K562 (cell line): ENCODE results near the gene URM1. TPM values are rescaled to one million over a fixed set of nuclear protein-coding genes. Genes with fewer than 3 reads are reported as not detected.

ENCODE experiments used
- ATAC-seq: fragments of 200-7000 bp; cut with Tn5 transposase; 3 replicates; pipeline ENCODE4 v1.9.1; 2020; ENCODE audit warnings: moderate library complexity
- BruUV-seq: library from RNA; stranded (reverse); fragments of 400-500 nt; replicated peaks from 2 replicates; lab custom pipeline; 2021; lab: Mats Ljungman, UMichigan
- CTCF ChIA-PET: fragments of 300-600 bp; formaldehyde crosslinking; extraction: SDS; loops from one replicate; lab custom pipeline; 2021; ENCODE audit warnings: low intra/inter-chr PET ratio; lab: Yijun Ruan, JAX
- POLR2A ChIA-PET: fragments of 300-600, 350-650 bp; sonication (Branson Sonifier 250); formaldehyde crosslinking; extraction: SDS; loops from one replicate; lab custom pipeline; 2021; ENCODE audit warnings: antibody characterized with exemption, inconsistent platforms; lab: Yijun Ruan, JAX
- DNase-seq, 4 experiments: peaks; one replicate each; pipeline versions ENCODE4 v3.0.0 to v3.0.0-alpha.2; 2011 to 2018; ENCODE audit warnings: low spot score in 3 of 4, mixed read lengths in 3 of 4; ENCODE audit errors: extremely low read depth in 1 of 4
- FAIRE-seq: peaks from 2 replicates; lab custom pipeline; 2011; peaks lifted over from hg19 to GRCh38; lab: Jason Lieb, UNC
- H2AFZ ChIP-seq: 2 replicates; pipeline ENCODE4 v1.6.0; 2011; ENCODE audit warnings: low read depth, low read length, control low read depth, inconsistent platforms
- H3K27ac ChIP-seq: fragments of 200-600 bp; 3 replicates; pipeline ENCODE4 v1.8.0; 2011; ENCODE audit warnings: low read depth, mild to moderate bottlenecking, control low read depth, inconsistent platforms, low read length, moderate library complexity, mixed read lengths; ENCODE audit errors: extremely low read depth
- H3K27me3 ChIP-seq, 2 experiments: fragments of 300-600 bp in 1 of 2; 2 replicates in 1 of 2; 3 replicates in 1 of 2; pipeline versions ENCODE4 v1.6.0 to v1.8.0; 2011; ENCODE audit warnings: inconsistent platforms in 2 of 2, low read length in 2 of 2, mild to moderate bottlenecking in 1 of 2, mixed read lengths in 1 of 2, moderate library complexity in 1 of 2; ENCODE audit not compliant: control insufficient read depth in 2 of 2, insufficient read depth in 2 of 2
- H3K36me3 ChIP-seq: fragments of 300-600 bp; 3 replicates; pipeline ENCODE4 v1.8.0; 2011; ENCODE audit warnings: mild to moderate bottlenecking, low read length, inconsistent platforms; ENCODE audit not compliant: control insufficient read depth, insufficient read depth
- H3K4me1 ChIP-seq, 2 experiments: fragments of 200-600 bp in 1 of 2; replicated peaks in 1 of 2; 2 replicates in 1 of 2; 3 replicates in 1 of 2; pipeline versions ENCODE4 v1.5.1 to v1.8.0; 2011; ENCODE audit warnings: inconsistent platforms in 2 of 2, low read length in 2 of 2, mild to moderate bottlenecking in 1 of 2, mixed read lengths in 1 of 2, moderate library complexity in 1 of 2; ENCODE audit not compliant: control insufficient read depth in 2 of 2, insufficient read depth in 2 of 2
- H3K4me2 ChIP-seq: 2 replicates; pipeline ENCODE4 v1.6.1; 2011; ENCODE audit warnings: low read length, control low read depth, inconsistent platforms, mixed read lengths; ENCODE audit not compliant: insufficient read depth
- H3K4me3 ChIP-seq: fragments of 200-600 bp; sonication (generic), shearing (Covaris generic); 2 replicates; pipeline ENCODE4 v1.5.1; 2016; ENCODE audit warnings: control low read depth, inconsistent platforms
- H3K79me2 ChIP-seq: fragments of 200-600 bp; 3 replicates; pipeline ENCODE4 v1.8.0; 2011; ENCODE audit warnings: low read length, inconsistent platforms; ENCODE audit not compliant: control insufficient read depth, insufficient read depth
- H3K9ac ChIP-seq, 2 experiments: 2 replicates each; pipeline versions ENCODE4 v1.6.0 to v1.6.1; 2011; ENCODE audit warnings: low read depth in 2 of 2, low read length in 2 of 2, control low read depth in 1 of 2, inconsistent platforms in 1 of 2, mild to moderate bottlenecking in 1 of 2, mixed read lengths in 1 of 2; ENCODE audit not compliant: insufficient read depth in 1 of 2
- H3K9me1 ChIP-seq: one replicate; pipeline ENCODE4 v1.6.0; 2011; ENCODE audit warnings: inconsistent platforms, mild to moderate bottlenecking, low read length, moderate library complexity; ENCODE audit not compliant: control insufficient read depth, insufficient read depth
- H3K9me3 ChIP-seq: replicated peaks from 2 replicates; pipeline ENCODE4 v1.5.1; 2011; ENCODE audit warnings: low read depth, low read length, inconsistent platforms; ENCODE audit not compliant: control insufficient read depth, insufficient read depth
- H4K20me1 ChIP-seq: replicated peaks from 2 replicates; pipeline ENCODE4 v1.6.1; 2011; ENCODE audit warnings: low read length, inconsistent platforms, mixed read lengths; ENCODE audit not compliant: control insufficient read depth, insufficient read depth
- ELF1 ChIP-seq: fragments of 200-800 bp; sonication (Bioruptor generic); IDR thresholded peaks from 2 replicates; pipeline ENCODE4 v1.6.1; 2016; ENCODE audit warnings: missing genetic modification characterization, missing compliant biosample characterization
- FOXA3 ChIP-seq, 2 experiments: fragments of 450-650 bp in 1 of 2; sonication (generic) in 1 of 2; formaldehyde crosslinking; IDR thresholded peaks in 1 of 2; conservative IDR thresholded peaks in 1 of 2; 2 replicates each; pipeline versions ENCODE4 v1.4.0 to v1.8.0; 2020 to 2022; ENCODE audit warnings: mild to moderate bottlenecking in 2 of 2, missing genetic modification reagents in 1 of 2
- HNRNPLL ChIP-seq: fragments of 200-400 bp; formaldehyde crosslinking; IDR thresholded peaks from 2 replicates; pipeline ENCODE4 v1.6.1; 2017; ENCODE audit warnings: low read length, low read depth, mild to moderate bottlenecking; ENCODE audit not compliant: poor library complexity, severe bottlenecking
- KDM2B ChIP-seq: fragments of 250-450 bp; sonication (Bioruptor Pico); IDR thresholded peaks from 2 replicates; pipeline ENCODE4 v1.8.0; 2021; ENCODE audit warnings: mild to moderate bottlenecking, moderate library complexity
- PCBP2 ChIP-seq: fragments of 200-400 bp; formaldehyde crosslinking; IDR thresholded peaks from 2 replicates; pipeline ENCODE4 v1.6.1; 2018; ENCODE audit warnings: low read length, low read depth, mild to moderate bottlenecking, moderate library complexity; ENCODE audit not compliant: poor library complexity, severe bottlenecking
- RUNX1 ChIP-seq: sonication (generic); IDR thresholded peaks from 2 replicates; pipeline ENCODE4 v1.6.1; 2016; ENCODE audit warnings: antibody characterized with exemption, low read depth
- SAFB2 ChIP-seq: fragments of 200-400 bp; formaldehyde crosslinking; IDR thresholded peaks from 2 replicates; pipeline ENCODE4 v1.6.1; 2018; ENCODE audit warnings: borderline replicate concordance, low read length, low read depth, moderate library complexity; ENCODE audit not compliant: severe bottlenecking
- SMAD1 ChIP-seq: fragments of 150-350 bp; IDR thresholded peaks from 2 replicates; pipeline ENCODE4 v1.6.1; 2014; ENCODE audit warnings: low read length, low read depth; ENCODE audit not compliant: partially characterized antibody
- ZNF23 ChIP-seq: fragments of 250-450 bp; sonication (Bioruptor Pico); IDR thresholded peaks from 2 replicates; pipeline ENCODE4 v1.4.0; 2020; ENCODE audit warnings: mild to moderate bottlenecking
- ZNF41 ChIP-seq: fragments of 250-450 bp; sonication (Bioruptor Pico); conservative IDR thresholded peaks from 2 replicates; pipeline ENCODE4 v1.4.0; 2020; ENCODE audit warnings: mild to moderate bottlenecking
- ZNF583 ChIP-seq: fragments of 250-450 bp; sonication (Bioruptor Pico); IDR thresholded peaks from 2 replicates; pipeline ENCODE4 v1.4.0; 2020
- ZNF707 ChIP-seq: fragments of 250-450 bp; sonication (Bioruptor Pico); conservative IDR thresholded peaks from 2 replicates; pipeline ENCODE4 v1.8.0; 2022; ENCODE audit warnings: inconsistent platforms, mild to moderate bottlenecking, moderate library complexity
- WGBS: fragments of 100-300 bp; shearing (Covaris generic); methylation state at CpG from one replicate; pipeline ENCODE4 v1.1.6; 2016; ENCODE audit warnings: low coverage, mixed read lengths; ENCODE audit not compliant: insufficient coverage; ENCODE audit errors: missing lambda C conversion rate; 5-methylcytosine and 5-hydroxymethylcytosine counted together
- in situ Hi-C: fragments of 300-500 bp; cut with MboI; formaldehyde crosslinking; loops from 4 replicates; pipeline ENCODE4 v1.15.0; 2018; ENCODE audit warnings: inconsistent platforms, mixed read lengths
- intact Hi-C: fragments of 100-400 bp; cut with micrococcal nuclease; formaldehyde crosslinking; loops from 2 replicates; pipeline ENCODE4 v1.14.2; 2022
- polyA plus RNA-seq, 8 experiments: library from polyadenylated mRNA; depleted of rRNA in 4 of 8; stranded (reverse) in 5 of 8; unstranded in 3 of 8; fragments of >200 nt; fragmentation: Nextera tagmentation in 2 of 8; fragmentation: Illumina TruSeq in 1 of 8; extraction: Ambion mirVana in 2 of 8; extraction: Trizol in 1 of 8; gene quantifications; 2 replicates each; pipeline versions ENCODE4 v1.2.1 to v1.2.3, GENCODE V29; 2011 to 2014; ENCODE audit warnings: inconsistent platforms in 1 of 8, missing spikeins in 1 of 8
- total RNA-seq, 7 experiments: library from RNA; depleted of rRNA in 6 of 7; stranded (reverse); fragments of >200 nt in 6 of 7; fragmentation: Illumina TruSeq in 2 of 7; extraction: Trizol in 2 of 7; gene quantifications; 2 replicates each; pipeline versions ENCODE4 v1.2.1 to v1.2.3, GENCODE V29; 2011 to 2021; ENCODE audit warnings: low replicate concordance in 1 of 7
- TF ChIP-seq, protein P1 (sequence below): fragments of 250-450 bp; sonication (Bioruptor Pico); IDR thresholded peaks from 2 replicates; pipeline ENCODE4 v1.5.0; 2021; ENCODE audit warnings: mild to moderate bottlenecking, moderate library complexity
- TF ChIP-seq, protein P2 (sequence below), 2 experiments: fragments of 450-650 bp in 1 of 2; sonication (generic) in 1 of 2; formaldehyde crosslinking; conservative IDR thresholded peaks; 2 replicates each; pipeline versions ENCODE4 v1.4.0 to v1.8.1; 2020 to 2022; ENCODE audit warnings: mild to moderate bottlenecking in 1 of 2, missing genetic modification reagents in 1 of 2
- TF ChIP-seq, protein P3 (sequence below): fragments of 450-650 bp; formaldehyde crosslinking; IDR thresholded peaks from 2 replicates; pipeline ENCODE4 v1.4.0; 2020; ENCODE audit warnings: mild to moderate bottlenecking, moderate library complexity

The URM1 gene
- total and polyA plus RNA-seq, 9 of the 15 experiments (the other 6 are each of a cell fraction or from before 2014, with no cell fraction given) = 10.1 to 88.9 (median 53.3) TPM

DNA sequence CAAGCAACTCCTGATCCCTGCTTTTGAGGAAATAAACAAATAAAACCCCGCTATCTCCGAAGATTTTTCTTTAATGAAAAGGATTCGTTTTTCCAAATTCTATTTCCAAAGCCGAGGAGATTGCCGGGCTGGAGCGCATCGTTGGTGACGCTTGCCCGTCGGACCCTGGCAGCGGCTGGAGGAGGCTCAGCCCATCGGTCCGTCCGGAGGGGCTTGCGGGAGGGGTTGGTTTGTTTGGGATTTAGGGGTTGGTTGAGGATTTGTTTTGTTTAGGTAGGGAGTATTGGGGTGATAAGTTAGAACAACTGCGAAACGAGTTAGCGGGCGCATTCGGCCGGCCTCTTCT lies 20.8 kb downstream of the URM1 start:
- Histone ChIP-seq H3K4me3 (no peak overlapping the region), H3K36me3 (peaks cover 52% of the 10 kb centered on the region; the same call in 2 of the 3 replicates), H4K20me1 (no peaks in the 10 kb centered on the region), H3K27me3 (peaks cover 2 to 5% of the 10 kb centered on the region in 2 experiments; a peak in 4 of 5 replicates), H3K4me1 (peaks cover 0 to 14% of the 10 kb centered on the region in 2 experiments; a peak in 3 of 5 replicates), H2AFZ (no peak overlapping the region), H3K9ac (no peak overlapping the region), H3K79me2 (no peaks in the 10 kb centered on the region), H3K27ac (no peak overlapping the region), H3K9me3 (no peaks in the 10 kb centered on the region), H3K4me2 (no peak overlapping the region), H3K9me1 (no peaks in the 10 kb centered on the region)
- no TSS peak for BruUV-seq
- ChIA-PET CTCF (no interaction called here), POLR2A (interaction anchor here (1.5 kb wide), 1 partner anchor 14 kb away, joined by 3 read pairs; no protein-coding TSS in a partner anchor)
- DNase-seq (no peak), ATAC-seq (no peak), FAIRE-seq (no peak)
- TF ChIP-seq ZNF41 (CRISPR knock-in tag) (no peak), SMAD1 (no peak), HNRNPLL (no peak), PCBP2 (no peak), ZNF23 (CRISPR knock-in tag) (no peak), RUNX1 (no peak), ZNF707 (no peak), FOXA3 (CRISPR knock-in tag; conservative IDR thresholded peaks at IDR 0.05 in 1 of 2, IDR thresholded peaks at IDR 0.05 in 1 of 2) (no peak), SAFB2 (no peak), KDM2B (no peak), ZNF583 (CRISPR knock-in tag) (no peak), ELF1 (tag) (no peak)
- TF ChIP-seq, protein P1, sequence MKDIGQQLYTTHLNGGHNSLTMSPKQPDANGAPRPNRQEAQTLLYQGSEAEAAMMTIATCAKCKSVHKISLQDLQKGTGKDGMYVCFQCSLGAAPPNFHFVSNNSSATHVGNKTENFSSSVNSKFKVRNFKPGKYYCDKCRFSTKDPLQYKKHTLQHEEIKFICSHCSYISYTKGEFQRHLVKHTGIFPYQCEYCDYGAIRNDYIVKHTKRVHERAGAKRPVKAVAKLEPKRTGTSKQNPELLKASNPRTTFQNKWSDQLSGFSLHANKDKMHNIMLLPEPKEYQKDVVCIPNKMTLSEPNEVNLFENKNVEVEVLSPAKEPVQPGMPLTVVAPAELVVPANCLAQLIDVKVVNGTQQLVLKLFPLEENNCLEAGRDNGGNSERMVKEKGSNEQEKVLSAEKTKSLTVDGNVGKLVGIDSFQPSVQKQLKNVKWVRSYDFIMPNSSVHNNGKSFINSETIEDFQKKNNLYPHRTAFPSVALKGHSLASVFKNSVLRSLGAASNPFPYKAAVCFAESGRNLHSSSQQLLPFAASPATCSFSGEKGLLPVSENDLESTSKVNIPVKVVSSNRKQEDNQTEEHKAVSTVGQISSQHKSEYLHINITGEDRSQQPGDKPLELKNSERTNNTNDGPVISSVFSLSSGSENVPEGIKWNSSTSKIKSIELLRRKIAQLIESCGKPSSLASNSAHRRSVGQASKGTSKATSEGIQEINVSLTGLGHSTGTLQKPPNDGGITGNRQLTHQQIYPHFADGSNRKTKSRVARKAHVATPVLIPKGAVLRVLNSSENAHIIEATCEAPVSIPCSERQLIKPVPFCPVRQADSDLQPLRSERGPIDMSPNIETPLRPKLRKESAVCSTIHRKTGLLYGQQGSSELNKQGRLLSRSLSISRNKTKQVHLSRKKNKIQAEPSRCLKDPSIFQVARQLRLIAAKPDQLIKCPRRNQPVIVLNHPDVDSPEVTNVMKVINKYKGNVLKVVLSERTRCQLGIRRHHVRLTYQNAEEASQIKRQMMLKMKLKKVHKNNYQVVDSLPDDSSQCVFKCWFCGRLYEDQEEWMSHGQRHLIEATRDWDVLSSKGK (CRISPR knock-in tag) = no peak
- TF ChIP-seq, protein P2, sequence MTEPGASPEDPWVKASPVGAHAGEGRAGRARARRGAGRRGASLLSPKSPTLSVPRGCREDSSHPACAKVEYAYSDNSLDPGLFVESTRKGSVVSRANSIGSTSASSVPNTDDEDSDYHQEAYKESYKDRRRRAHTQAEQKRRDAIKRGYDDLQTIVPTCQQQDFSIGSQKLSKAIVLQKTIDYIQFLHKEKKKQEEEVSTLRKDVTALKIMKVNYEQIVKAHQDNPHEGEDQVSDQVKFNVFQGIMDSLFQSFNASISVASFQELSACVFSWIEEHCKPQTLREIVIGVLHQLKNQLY (CRISPR knock-in tag; conservative IDR thresholded peaks at IDR 0.05) = no peak
- TF ChIP-seq, protein P3, sequence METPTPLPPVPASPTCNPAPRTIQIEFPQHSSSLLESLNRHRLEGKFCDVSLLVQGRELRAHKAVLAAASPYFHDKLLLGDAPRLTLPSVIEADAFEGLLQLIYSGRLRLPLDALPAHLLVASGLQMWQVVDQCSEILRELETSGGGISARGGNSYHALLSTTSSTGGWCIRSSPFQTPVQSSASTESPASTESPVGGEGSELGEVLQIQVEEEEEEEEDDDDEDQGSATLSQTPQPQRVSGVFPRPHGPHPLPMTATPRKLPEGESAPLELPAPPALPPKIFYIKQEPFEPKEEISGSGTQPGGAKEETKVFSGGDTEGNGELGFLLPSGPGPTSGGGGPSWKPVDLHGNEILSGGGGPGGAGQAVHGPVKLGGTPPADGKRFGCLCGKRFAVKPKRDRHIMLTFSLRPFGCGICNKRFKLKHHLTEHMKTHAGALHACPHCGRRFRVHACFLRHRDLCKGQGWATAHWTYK (CRISPR knock-in tag) = no peak
- WGBS = 97% methylated on average over 15 of the region's 21 CpGs
- intact Hi-C loops (no loop called here), in situ Hi-C loops (no loop called here)
